Left ventricle myocardium inferior (tissue), 1 donor: ENCODE measurements around the gene SYP. TPM values are rescaled to one million over a fixed set of nuclear protein-coding genes. Genes with fewer than 3 reads are reported as not detected.
"Not testable (repeated sequence)": the region's sequence is repeated elsewhere in the genome, so short reads cannot be mapped to it uniquely, and the experiment has no call there.

ENCODE experiments used
- DNase-seq: peaks from one replicate; pipeline ENCODE4 v3.0.0-alpha.2; 2020
- H3K27ac ChIP-seq: fragments of 200-600 bp; replicated peaks from 2 replicates; pipeline ENCODE4 v1.8.0; 2021
- H3K27me3 ChIP-seq: fragments of 200-600 bp; 2 replicates; pipeline ENCODE4 v1.8.0; 2021; ENCODE audit warnings: low read depth
- H3K36me3 ChIP-seq: fragments of 200-600 bp; 2 replicates; pipeline ENCODE4 v1.8.0; 2021
- H3K4me1 ChIP-seq: fragments of 200-600 bp; 2 replicates; pipeline ENCODE4 v1.8.0; 2021
- H3K4me3 ChIP-seq: fragments of 200-600 bp; 2 replicates; pipeline ENCODE4 v1.8.0; 2021; ENCODE audit warnings: mild to moderate bottlenecking, moderate library complexity
- H3K9me3 ChIP-seq: fragments of 200-600 bp; replicated peaks from 2 replicates; pipeline ENCODE4 v1.8.0; 2021
- CTCF ChIP-seq: fragments of 200-600 bp; IDR thresholded peaks from 2 replicates; pipeline ENCODE4 v1.8.0; 2021; ENCODE audit warnings: antibody characterized with exemption, mild to moderate bottlenecking, borderline replicate concordance
- intact Hi-C: fragments of 100-400 bp; cut with micrococcal nuclease; formaldehyde crosslinking; loops from one replicate; pipeline ENCODE4 v1.11.0; 2022
- total RNA-seq: library from RNA; stranded (reverse); fragmentation: NEBNext Ultra II Directional; extraction: Animal tissue kit (Norgen Biotek cat#: 25700); gene quantifications from one replicate; pipeline ENCODE4 v1.2.1, GENCODE V29; 2021
- donor health status: DM: no; HTN: yes; CAD: no; lungs with severe emphysema.

The SYP gene
- total RNA-seq, 1 donor from 2014 or later = 1.6 TPM

GRCh38 chrX:49147936-49148335 lies 52.1 kb downstream of the SYP start:
- no peak for DNase-seq
- TF ChIP-seq CTCF = no peak
- Histone ChIP-seq H3K27me3 (no peaks in the 10 kb centered on the region), H3K36me3 (no peaks in the 10 kb centered on the region), H3K4me3 (no peak overlapping the region), H3K4me1 (no peaks in the 10 kb centered on the region), H3K9me3 (no peaks in the 10 kb centered on the region), H3K27ac (no peak overlapping the region)
- intact Hi-C loops = no loop called here

GRCh38 chrX:49147282-49147681 lies 52.7 kb downstream of the SYP start:
- no peak for TF ChIP-seq CTCF
- no peaks in the 10 kb centered on the region for H3K27me3 ChIP-seq
- H3K4me3 ChIP-seq = no peak overlapping the region
- no peak overlapping the region for H3K27ac ChIP-seq
- no peaks in the 10 kb centered on the region for H3K36me3 ChIP-seq
- no peaks in the 10 kb centered on the region for H3K4me1 ChIP-seq
- intact Hi-C loops = no loop called here
- no peak for DNase-seq
- no peaks in the 10 kb centered on the region for H3K9me3 ChIP-seq

GRCh38 chrX:49143154-49143553 lies 56.8 kb downstream of the SYP start:
- peaks cover 12% of the 10 kb centered on the region for H3K9me3 ChIP-seq
- H3K4me1 ChIP-seq, DNase-seq, H3K27ac ChIP-seq, H3K36me3 ChIP-seq, H3K4me3 ChIP-seq, intact Hi-C loops, H3K27me3 ChIP-seq: not testable (repeated sequence)

GRCh38 chrX:49142264-49142663 lies 57.7 kb downstream of the SYP start:
- H3K36me3 ChIP-seq, DNase-seq, H3K4me1 ChIP-seq, H3K27me3 ChIP-seq, intact Hi-C loops, H3K4me3 ChIP-seq, H3K27ac ChIP-seq: not testable (repeated sequence)
- peak; percentile 62 for TF ChIP-seq CTCF
- peaks cover 12% of the 10 kb centered on the region for H3K9me3 ChIP-seq

- peaks cover 12% of the 10 kb centered on the region for H3K9me3 ChIP-seq
- no peak for TF ChIP-seq CTCF
- no peak for DNase-seq
- peaks cover 10% of the 10 kb centered on the region for H3K36me3 ChIP-seq
- H3K4me3 ChIP-seq = no peak overlapping the region
- no peaks in the 10 kb centered on the region for H3K4me1 ChIP-seq
- no peaks in the 10 kb centered on the region for H3K27me3 ChIP-seq
- intact Hi-C loops = no loop called here
- H3K27ac ChIP-seq = no peak overlapping the region
Observed at GRCh38 chrX:49139713-49140112, 60.3 kb downstream of the SYP start.

Other genes starting within 250 kb of the SYP start
- 21.2 TPM for gene OTUD5, start 242.6 kb downstream of the SYP start, total RNA-seq
- 0.30 TPM for gene KCND1, start 228.3 kb downstream of the SYP start, total RNA-seq
- gene GRIPAP1, start 197.9 kb downstream of the SYP start, total RNA-seq = 20.7 TPM
- 19.2 TPM for gene TFE3, start 156.8 kb downstream of the SYP start, total RNA-seq
- 1.6 TPM for gene CCDC120, start 141.2 kb downstream of the SYP start, total RNA-seq
- 8.7 TPM for gene PRAF2, start 126.2 kb downstream of the SYP start, total RNA-seq
- gene WDR45, start 120.3 kb downstream of the SYP start, total RNA-seq = 80.4 TPM
- gene GPKOW, start 76.5 kb downstream of the SYP start, total RNA-seq = 18.1 TPM
- gene MAGIX, start 37.4 kb downstream of the SYP start, total RNA-seq = 2.4 TPM
- 42.1 TPM for gene PLP2, start 28.3 kb downstream of the SYP start, total RNA-seq
- 9.7 TPM for gene PRICKLE3, start 13.8 kb downstream of the SYP start, total RNA-seq
- gene CACNA1F, start 33.1 kb upstream of the SYP start, total RNA-seq = 0.08 TPM
- 10.6 TPM for gene CCDC22, start 35.3 kb upstream of the SYP start, total RNA-seq
- not detected for gene FOXP3, start 64.5 kb upstream of the SYP start, total RNA-seq
- 25.3 TPM for gene PPP1R3F, start 69.6 kb upstream of the SYP start, total RNA-seq
- not detected for gene GAGE10, start 103.5 kb upstream of the SYP start, total RNA-seq
- not detected for gene GAGE12J, start 121.8 kb upstream of the SYP start, total RNA-seq
- not detected for gene GAGE13, start 131.4 kb upstream of the SYP start, total RNA-seq